ENCODE measurements around the gene NDST3.

Gene NDST3

DNA sequence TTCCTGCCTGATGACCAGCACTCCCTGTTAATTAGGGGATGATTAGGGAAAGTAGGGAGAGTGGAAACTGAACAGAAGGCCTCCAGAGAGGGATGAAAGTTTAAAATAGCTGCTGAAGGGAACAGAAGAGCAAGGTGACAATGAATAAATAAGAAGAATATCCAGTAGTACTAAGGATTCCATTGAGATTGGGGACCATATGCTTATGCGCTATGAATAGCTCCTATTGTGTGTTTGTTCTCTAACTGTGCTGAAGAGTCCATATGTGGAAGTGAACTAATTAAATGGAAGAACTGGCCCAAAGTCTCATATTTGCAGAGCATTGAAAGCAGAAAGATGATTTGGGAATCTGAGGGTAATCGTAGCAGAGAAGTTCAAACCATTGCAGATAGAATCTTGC lies 181.5 kb downstream of the NDST3 start:
- DNase-seq (ENCODE audit: low read depth in 1 of 2, low spot score in 1 of 2): no peak
- TF ChIP-seq SPI1 (IDR thresholded peaks at IDR 0.05; ENCODE audit: borderline replicate concordance, low read depth): no peak
- TF ChIP-seq, protein P1, sequence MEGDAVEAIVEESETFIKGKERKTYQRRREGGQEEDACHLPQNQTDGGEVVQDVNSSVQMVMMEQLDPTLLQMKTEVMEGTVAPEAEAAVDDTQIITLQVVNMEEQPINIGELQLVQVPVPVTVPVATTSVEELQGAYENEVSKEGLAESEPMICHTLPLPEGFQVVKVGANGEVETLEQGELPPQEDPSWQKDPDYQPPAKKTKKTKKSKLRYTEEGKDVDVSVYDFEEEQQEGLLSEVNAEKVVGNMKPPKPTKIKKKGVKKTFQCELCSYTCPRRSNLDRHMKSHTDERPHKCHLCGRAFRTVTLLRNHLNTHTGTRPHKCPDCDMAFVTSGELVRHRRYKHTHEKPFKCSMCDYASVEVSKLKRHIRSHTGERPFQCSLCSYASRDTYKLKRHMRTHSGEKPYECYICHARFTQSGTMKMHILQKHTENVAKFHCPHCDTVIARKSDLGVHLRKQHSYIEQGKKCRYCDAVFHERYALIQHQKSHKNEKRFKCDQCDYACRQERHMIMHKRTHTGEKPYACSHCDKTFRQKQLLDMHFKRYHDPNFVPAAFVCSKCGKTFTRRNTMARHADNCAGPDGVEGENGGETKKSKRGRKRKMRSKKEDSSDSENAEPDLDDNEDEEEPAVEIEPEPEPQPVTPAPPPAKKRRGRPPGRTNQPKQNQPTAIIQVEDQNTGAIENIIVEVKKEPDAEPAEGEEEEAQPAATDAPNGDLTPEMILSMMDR (IDR thresholded peaks at IDR 0.05; ENCODE audit: insufficient read depth, low read length): no peak
- no peak for TF ChIP-seq GABPA (IDR thresholded peaks at IDR 0.05; ENCODE audit: low read depth)
- no peak for TF ChIP-seq POLR2AphosphoS5 (IDR thresholded peaks at IDR 0.05; ENCODE audit: low read depth)
- TF ChIP-seq, protein P2, sequence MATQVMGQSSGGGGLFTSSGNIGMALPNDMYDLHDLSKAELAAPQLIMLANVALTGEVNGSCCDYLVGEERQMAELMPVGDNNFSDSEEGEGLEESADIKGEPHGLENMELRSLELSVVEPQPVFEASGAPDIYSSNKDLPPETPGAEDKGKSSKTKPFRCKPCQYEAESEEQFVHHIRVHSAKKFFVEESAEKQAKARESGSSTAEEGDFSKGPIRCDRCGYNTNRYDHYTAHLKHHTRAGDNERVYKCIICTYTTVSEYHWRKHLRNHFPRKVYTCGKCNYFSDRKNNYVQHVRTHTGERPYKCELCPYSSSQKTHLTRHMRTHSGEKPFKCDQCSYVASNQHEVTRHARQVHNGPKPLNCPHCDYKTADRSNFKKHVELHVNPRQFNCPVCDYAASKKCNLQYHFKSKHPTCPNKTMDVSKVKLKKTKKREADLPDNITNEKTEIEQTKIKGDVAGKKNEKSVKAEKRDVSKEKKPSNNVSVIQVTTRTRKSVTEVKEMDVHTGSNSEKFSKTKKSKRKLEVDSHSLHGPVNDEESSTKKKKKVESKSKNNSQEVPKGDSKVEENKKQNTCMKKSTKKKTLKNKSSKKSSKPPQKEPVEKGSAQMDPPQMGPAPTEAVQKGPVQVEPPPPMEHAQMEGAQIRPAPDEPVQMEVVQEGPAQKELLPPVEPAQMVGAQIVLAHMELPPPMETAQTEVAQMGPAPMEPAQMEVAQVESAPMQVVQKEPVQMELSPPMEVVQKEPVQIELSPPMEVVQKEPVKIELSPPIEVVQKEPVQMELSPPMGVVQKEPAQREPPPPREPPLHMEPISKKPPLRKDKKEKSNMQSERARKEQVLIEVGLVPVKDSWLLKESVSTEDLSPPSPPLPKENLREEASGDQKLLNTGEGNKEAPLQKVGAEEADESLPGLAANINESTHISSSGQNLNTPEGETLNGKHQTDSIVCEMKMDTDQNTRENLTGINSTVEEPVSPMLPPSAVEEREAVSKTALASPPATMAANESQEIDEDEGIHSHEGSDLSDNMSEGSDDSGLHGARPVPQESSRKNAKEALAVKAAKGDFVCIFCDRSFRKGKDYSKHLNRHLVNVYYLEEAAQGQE (IDR thresholded peaks at IDR 0.05; ENCODE audit: insufficient replicate concordance, low read depth): no peak
- H3K27me3 ChIP-seq (ENCODE audit: insufficient read depth, poor library complexity, severe bottlenecking): no peaks in the 10 kb centered on the region

DNA sequence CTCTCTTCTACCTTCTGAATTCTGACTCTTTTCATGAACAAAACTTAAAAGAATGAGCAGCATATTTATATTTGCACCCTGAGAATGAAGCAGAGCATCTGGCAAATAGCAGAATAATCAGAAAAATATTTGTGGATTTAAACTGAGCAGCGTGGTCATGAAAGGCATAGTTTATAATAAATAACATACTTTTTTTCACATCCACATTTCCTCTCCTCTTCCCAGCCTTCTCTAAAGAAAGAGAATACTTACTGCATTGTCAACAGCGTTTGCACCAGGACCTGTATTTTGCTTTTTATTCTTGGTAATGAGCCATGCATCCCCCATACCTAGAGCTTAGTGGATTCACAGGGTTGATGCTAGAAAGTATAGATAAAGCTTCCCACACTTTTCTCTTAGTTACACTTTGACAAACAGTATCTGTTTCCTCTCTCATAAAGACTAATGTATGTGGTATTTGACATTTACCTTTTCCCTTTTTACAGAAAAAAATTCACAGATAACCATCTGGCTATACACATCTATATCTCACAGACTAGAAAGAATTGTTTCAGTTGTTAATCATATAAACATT lies 187.0 kb downstream of the NDST3 start:
- no peaks in the 10 kb centered on the region for H3K27me3 ChIP-seq (ENCODE audit: insufficient read depth, poor library complexity, severe bottlenecking)
- H3K4me3 ChIP-seq (replicated peaks; ENCODE audit: insufficient read depth, low read length): no peak overlapping the region
- no peak for TF ChIP-seq GABPA (IDR thresholded peaks at IDR 0.05; ENCODE audit: low read depth)
- TF ChIP-seq SPI1 (IDR thresholded peaks at IDR 0.05; ENCODE audit: borderline replicate concordance, low read depth): no peak
- no peak for TF ChIP-seq POLR2AphosphoS5 (IDR thresholded peaks at IDR 0.05; ENCODE audit: low read depth)
- TF ChIP-seq, protein P2 (IDR thresholded peaks at IDR 0.05; ENCODE audit: insufficient replicate concordance, low read depth): no peak
- no peak overlapping the region for H3K27ac ChIP-seq (replicated peaks)
- no peak for DNase-seq (ENCODE audit: low read depth in 1 of 2, low spot score in 1 of 2)

More for the DNA sequence above, 181.5 kb downstream of the NDST3 start:
- H3K27ac ChIP-seq (replicated peaks): no peak overlapping the region
- no peak overlapping the region for H3K4me3 ChIP-seq (replicated peaks; ENCODE audit: insufficient read depth, low read length)

DNA sequence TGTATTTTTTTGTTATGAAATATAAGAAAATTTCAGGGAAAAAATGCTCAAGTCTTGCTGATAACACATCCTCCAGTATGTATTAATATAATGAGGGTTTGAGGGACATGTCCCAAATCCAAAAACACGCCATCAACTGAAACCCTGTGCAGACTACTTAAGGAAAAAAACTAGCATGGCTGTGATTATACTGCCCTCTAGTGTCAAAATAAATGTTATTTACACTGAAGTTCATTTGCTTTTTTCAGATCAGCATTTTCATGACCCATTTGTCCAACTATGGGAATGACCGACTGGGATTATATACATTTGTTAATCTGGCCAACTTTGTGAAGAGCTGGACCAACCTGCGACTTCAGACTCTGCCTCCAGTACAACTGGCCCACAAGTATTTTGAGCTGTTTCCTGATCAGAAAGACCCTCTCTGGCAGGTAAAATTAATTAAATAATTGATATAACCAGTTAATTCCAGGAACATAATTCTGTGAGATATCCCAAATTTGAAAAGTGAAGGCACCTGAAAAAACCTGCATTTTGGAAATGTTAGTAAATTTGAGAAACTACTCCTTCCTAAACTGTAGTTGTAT lies 190.1 kb downstream of the NDST3 start:
- H3K27ac ChIP-seq (replicated peaks): no peak overlapping the region
- TF ChIP-seq, protein P1 (IDR thresholded peaks at IDR 0.05; ENCODE audit: insufficient read depth, low read length): no peak
- TF ChIP-seq GABPA (IDR thresholded peaks at IDR 0.05; ENCODE audit: low read depth): no peak
- TF ChIP-seq, protein P2 (IDR thresholded peaks at IDR 0.05; ENCODE audit: insufficient replicate concordance, low read depth): no peak
- TF ChIP-seq POLR2AphosphoS5 (IDR thresholded peaks at IDR 0.05; ENCODE audit: low read depth): no peak
- no peak for TF ChIP-seq SPI1 (IDR thresholded peaks at IDR 0.05; ENCODE audit: borderline replicate concordance, low read depth)
- H3K27me3 ChIP-seq (ENCODE audit: insufficient read depth, poor library complexity, severe bottlenecking): no peaks in the 10 kb centered on the region
- DNase-seq (ENCODE audit: low read depth in 1 of 2, low spot score in 1 of 2): peak; percentile 3 to 12
- H3K4me3 ChIP-seq (replicated peaks; ENCODE audit: insufficient read depth, low read length): no peak overlapping the region
